ENCODE measurements around the gene KCNJ6. TPM values are rescaled to one million over a fixed set of nuclear protein-coding genes. Genes with fewer than 3 reads are reported as not detected.
"Not testable (repeated sequence)": the region's sequence is repeated elsewhere in the genome, so short reads cannot be mapped to it uniquely, and the experiment has no call there.

KCNJ6 gene
- total RNA-seq, 1 experiment from 2014 or later = 0.07 TPM

- DNase-seq (ENCODE audit: extremely low read depth, low read depth) = peak; percentile 9
These were observed 257.3 kb downstream of the KCNJ6 start for GRCh38 chr21:37658817-37659458.

GRCh38 chr21:37658121-37658816 lies 258.0 kb downstream of the KCNJ6 start:
- no peak for DNase-seq (ENCODE audit: extremely low read depth, low read depth)

GRCh38 chr21:37656899-37657298 lies 259.4 kb downstream of the KCNJ6 start:
- DNase-seq (ENCODE audit: extremely low read depth, low read depth) = no peak

DNA sequence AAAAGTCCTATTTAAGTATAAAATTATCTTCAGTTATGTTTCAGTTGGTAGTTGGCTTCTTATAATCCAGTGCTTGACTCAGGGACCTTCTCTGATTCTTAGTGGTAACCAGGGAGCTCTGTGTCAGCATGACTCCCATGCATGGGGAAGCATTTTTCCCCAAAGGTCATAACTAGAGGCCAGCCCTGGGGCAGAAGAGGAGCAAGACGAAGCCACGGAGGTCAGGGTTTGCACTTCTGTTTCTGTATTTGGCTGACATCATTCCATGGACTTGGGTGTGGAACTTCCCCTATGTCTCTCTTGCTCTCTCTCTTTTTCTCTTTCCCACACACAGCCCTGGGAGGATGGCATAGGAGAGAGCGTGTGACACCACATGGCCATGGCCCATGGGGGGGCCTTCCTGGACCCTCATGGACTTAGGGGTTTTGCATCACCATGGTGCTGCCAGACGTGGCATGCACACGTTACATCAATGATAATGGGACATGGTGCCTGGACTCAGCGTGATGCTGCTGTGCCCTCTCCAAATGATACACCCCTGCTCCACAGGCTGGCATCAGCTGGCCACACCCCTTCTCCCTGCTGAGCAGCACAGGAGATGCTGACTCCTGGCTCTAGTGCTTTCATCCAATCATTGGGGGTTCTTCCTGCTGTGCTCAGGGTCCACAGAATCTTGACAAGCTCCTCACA lies 260.5 kb downstream of the KCNJ6 start:
- DNase-seq (ENCODE audit: extremely low read depth, low read depth) = no peak

GRCh38 chr21:37654596-37654995 lies 261.7 kb downstream of the KCNJ6 start:
- no peak for DNase-seq (ENCODE audit: extremely low read depth, low read depth)

GRCh38 chr21:37653201-37653600 lies 263.1 kb downstream of the KCNJ6 start:
- DNase-seq (ENCODE audit: extremely low read depth, low read depth) = no peak

- no peak for DNase-seq (ENCODE audit: extremely low read depth, low read depth)
These were observed 268.5 kb downstream of the KCNJ6 start for GRCh38 chr21:37647781-37648180.

DNA sequence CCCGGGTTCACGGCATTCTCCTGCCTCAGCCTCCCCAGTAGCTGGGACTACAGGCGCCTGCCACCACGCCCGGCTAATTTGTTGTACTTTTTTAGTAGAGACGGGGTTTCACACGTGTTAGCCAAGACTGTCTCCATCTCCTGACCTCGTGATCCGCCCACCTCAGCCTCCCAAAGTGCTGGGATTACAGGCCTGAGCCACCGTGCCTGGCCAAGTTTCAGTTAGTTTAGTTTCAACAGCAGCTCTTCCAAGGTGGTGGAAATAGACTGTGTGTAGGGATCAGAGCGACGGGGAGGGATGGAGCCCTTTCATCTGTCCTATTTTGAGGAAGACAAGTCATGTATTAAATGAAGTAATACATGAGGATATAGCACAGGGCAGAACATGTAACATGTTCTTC lies 269.5 kb downstream of the KCNJ6 start:
- not testable (repeated sequence) for DNase-seq (ENCODE audit: extremely low read depth, low read depth)

GRCh38 chr21:37645848-37646247 lies 270.4 kb downstream of the KCNJ6 start:
- DNase-seq (ENCODE audit: extremely low read depth, low read depth) = no peak

DNA sequence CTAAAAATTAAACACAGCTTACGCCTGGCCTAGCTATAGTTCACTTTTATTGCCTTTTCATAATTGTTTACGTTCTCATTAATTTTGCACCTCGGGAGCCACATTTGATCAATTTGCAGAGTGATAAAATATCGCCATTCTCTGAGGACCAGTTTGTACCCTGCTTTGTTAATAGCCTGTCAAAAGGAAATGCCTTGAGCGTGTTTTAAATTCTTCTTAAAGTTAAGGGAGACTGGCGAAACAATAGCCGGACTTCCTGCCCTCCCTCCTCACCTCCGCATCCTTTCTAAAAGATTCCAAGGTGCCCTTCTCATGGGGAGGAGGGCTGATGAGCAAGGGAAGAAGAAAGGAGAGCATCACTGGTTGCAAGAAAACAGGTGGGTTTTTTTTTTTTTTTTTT lies 271.6 kb downstream of the KCNJ6 start:
- DNase-seq (ENCODE audit: extremely low read depth, low read depth) = no peak

GRCh38 chr21:37643862-37644261 lies 272.4 kb downstream of the KCNJ6 start:
- DNase-seq (ENCODE audit: extremely low read depth, low read depth) = not testable (repeated sequence)

GRCh38 chr21:37642493-37642892 lies 273.8 kb downstream of the KCNJ6 start:
- DNase-seq (ENCODE audit: extremely low read depth, low read depth) = peak; percentile 11

DNA sequence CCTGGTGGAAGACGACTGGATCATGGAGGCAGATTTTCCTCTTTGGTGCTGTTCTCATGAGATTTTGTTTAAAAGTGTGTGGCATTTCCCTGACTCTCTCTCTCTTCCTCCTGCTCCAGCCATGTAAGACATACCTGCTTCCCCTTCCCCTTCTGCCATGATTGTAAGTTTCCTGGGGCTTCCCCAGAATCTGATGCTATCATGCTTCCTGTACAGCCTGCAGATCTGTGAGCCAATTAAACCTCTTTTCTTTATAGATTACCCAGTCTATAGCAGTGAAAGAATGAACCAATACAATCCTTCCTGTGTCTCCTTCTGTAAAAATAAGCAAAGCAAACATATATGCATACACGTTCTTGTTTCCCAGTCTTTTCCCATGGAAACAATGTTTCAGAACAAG lies 276.5 kb downstream of the KCNJ6 start:
- no peak for DNase-seq (ENCODE audit: extremely low read depth, low read depth)

DNA sequence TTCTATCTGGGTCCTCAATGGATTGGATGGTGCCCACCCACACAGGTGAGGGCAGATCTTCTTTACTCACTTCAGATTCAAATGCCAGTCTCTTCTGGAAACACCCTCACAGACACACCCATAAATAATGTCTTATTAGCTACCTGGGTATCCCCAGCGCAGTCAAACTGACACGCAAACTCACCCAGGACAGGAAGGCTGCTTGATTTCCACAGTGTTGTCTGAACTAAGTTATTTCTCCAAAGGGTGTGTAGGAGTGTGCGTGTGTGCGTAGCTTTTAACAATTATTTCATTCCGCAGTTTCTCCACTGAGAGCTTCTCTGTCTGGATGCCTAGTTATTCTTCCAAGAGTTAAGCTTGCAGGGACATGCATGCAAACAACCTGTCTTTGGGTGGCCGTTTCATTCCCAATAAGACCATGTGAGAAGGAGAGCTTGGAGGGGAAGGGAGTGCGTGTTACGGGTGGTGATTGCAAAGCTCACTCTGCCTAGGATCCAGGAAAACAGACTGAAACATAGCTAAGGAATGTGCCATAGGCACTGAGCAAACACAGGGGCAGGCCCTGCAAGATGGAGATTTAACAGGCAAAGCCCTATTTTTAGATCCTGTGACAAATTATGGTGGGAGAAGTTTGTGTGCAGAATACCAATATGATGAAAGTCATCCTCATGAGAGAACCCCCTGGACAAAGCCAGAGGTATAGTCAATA lies 280.0 kb downstream of the KCNJ6 start:
- no peak for DNase-seq (ENCODE audit: extremely low read depth, low read depth)

GRCh38 chr21:37631319-37632117 lies 284.7 kb downstream of the KCNJ6 start:
- no peak for DNase-seq (ENCODE audit: extremely low read depth, low read depth)

DNA sequence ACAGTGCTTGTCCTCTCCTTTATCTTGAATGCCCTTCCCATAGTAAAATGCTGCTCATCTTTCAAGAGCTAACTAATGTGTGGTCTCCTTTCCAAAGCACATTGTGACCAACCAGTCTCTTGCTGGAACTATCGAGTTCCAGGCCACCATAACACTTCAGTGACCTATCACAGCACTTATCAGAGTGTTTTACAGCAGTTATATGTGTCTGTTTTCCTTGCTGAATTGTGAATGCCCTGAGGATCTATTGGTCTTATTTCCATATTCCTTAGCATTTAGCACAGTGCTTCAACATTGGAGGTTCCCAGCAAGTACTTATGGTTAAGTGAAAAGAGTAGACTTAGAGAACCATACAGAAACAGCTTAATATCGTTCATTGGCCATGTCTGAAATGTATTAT lies 285.4 kb downstream of the KCNJ6 start:
- no peak for DNase-seq (ENCODE audit: extremely low read depth, low read depth)

GRCh38 chr21:37628362-37628761 lies 287.9 kb downstream of the KCNJ6 start:
- no peak for DNase-seq (ENCODE audit: extremely low read depth, low read depth)

DNA sequence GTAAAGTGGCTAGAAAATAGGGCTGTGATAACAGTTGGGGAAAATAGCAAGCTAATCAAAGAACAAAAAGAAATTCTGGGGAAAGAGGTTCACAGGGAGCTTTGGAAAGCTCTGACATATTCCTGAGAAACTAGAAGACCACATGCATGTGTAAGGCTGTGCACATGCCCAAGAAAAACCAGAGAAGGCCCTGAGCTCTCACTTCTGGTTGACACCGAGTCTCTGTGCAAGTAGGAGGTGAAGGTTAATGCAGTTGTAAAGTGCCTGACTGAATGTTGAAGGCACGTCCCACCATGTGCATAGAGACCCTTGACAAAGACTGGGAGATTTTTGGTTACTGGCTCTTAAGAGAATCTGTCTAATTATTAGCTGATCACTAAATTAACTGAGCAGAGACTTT lies 288.7 kb downstream of the KCNJ6 start:
- DNase-seq (ENCODE audit: extremely low read depth, low read depth) = no peak

DNA sequence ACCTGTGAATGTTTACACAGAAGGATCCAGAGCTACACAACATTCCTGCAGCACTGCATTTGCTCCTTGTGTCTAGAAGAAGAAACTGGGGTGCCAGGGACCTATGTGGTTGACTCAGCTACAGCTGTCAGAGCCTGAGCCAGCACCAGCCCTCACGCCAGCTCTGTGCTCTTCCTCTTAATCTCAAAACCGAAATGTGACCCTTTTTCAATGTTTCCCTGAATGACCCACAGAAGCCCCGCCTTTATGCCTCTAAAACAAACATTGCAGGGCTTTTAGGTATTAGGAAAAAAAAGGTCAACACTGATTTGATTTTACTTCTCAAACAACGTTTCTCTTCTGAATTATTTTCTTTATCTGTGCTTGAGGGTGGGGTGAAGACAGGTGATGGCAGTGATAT lies 289.2 kb downstream of the KCNJ6 start:
- no peak for DNase-seq (ENCODE audit: extremely low read depth, low read depth)

DNA sequence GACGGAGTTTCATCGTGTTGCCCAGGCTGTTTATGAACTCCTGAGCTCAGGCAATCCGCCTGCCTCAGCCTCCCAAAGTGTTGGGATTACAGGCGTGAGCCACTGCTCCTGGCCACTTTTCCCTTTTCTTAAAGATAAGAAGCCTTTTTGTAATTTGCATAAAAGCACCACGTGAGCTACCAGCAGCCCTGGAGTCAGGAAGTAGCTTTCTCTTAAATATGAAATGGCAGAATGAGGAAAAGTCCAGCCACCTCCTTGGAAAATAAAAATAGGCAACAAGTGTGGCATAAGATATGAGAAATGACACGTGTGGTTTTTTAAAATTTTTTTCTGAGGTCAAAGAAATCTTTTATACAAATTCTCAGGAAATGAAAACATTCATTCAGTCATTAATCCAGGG lies 289.9 kb downstream of the KCNJ6 start:
- DNase-seq (ENCODE audit: extremely low read depth, low read depth) = no peak
